Measurements from ENCODE around the gene MYRFL. TPM values are rescaled to one million over a fixed set of nuclear protein-coding genes. Genes with fewer than 3 reads are reported as not detected.

Gene MYRFL
- total RNA-seq, 1 donor from 2014 or later = not detected

- DNase-seq (ENCODE audit: low read depth) = no peak
- no peak for TF ChIP-seq CTCF (conservative IDR thresholded peaks at IDR 0.05; ENCODE audit: low read depth, low read length)
- H3K4me3 ChIP-seq (ENCODE audit: low read depth, low read length) = no peak overlapping the region
Observed at GRCh38 chr12:69833696-69834095, 8.7 kb downstream of the MYRFL start.

- TF ChIP-seq CTCF (conservative IDR thresholded peaks at IDR 0.05; ENCODE audit: low read depth, low read length) = no peak
- H3K4me3 ChIP-seq (ENCODE audit: low read depth, low read length) = no peak overlapping the region
- peak; percentile 69 for DNase-seq (ENCODE audit: low read depth)
Observed at GRCh38 chr12:69834147-69834546, 9.1 kb downstream of the MYRFL start.

- no peak overlapping the region for H3K4me3 ChIP-seq (ENCODE audit: low read depth, low read length)
- no peak for DNase-seq (ENCODE audit: low read depth)
- TF ChIP-seq CTCF (conservative IDR thresholded peaks at IDR 0.05; ENCODE audit: low read depth, low read length) = no peak
Observed at GRCh38 chr12:69834576-69834975, 9.5 kb downstream of the MYRFL start.

- TF ChIP-seq CTCF (conservative IDR thresholded peaks at IDR 0.05; ENCODE audit: low read depth, low read length) = no peak
- no peak for DNase-seq (ENCODE audit: low read depth)
- no peak overlapping the region for H3K4me3 ChIP-seq (ENCODE audit: low read depth, low read length)
Observed at GRCh38 chr12:69835081-69835480, 10.1 kb downstream of the MYRFL start.

- no peak for TF ChIP-seq CTCF (conservative IDR thresholded peaks at IDR 0.05; ENCODE audit: low read depth, low read length)
- no peak overlapping the region for H3K4me3 ChIP-seq (ENCODE audit: low read depth, low read length)
- no peak for DNase-seq (ENCODE audit: low read depth)
Observed at GRCh38 chr12:69836015-69836414, 11.0 kb downstream of the MYRFL start.

GRCh38 chr12:69837191-69837590 lies 12.2 kb downstream of the MYRFL start:
- TF ChIP-seq CTCF (conservative IDR thresholded peaks at IDR 0.05; ENCODE audit: low read depth, low read length) = no peak
- no peak overlapping the region for H3K4me3 ChIP-seq (ENCODE audit: low read depth, low read length)
- no peak for DNase-seq (ENCODE audit: low read depth)

- DNase-seq (ENCODE audit: low read depth) = no peak
- no peak overlapping the region for H3K4me3 ChIP-seq (ENCODE audit: low read depth, low read length)
- TF ChIP-seq CTCF (conservative IDR thresholded peaks at IDR 0.05; ENCODE audit: low read depth, low read length) = no peak
Observed at GRCh38 chr12:69837657-69838415, 12.8 kb downstream of the MYRFL start.
